T follicular helper cell (primary cell): Measurements from ENCODE around the gene USP4.

Source experiments
- DNase-seq: peaks from one replicate; pipeline ENCODE4 v3.0.0-alpha.2; 2020; ENCODE audit warnings: low read depth

The USP4 gene

DNA sequence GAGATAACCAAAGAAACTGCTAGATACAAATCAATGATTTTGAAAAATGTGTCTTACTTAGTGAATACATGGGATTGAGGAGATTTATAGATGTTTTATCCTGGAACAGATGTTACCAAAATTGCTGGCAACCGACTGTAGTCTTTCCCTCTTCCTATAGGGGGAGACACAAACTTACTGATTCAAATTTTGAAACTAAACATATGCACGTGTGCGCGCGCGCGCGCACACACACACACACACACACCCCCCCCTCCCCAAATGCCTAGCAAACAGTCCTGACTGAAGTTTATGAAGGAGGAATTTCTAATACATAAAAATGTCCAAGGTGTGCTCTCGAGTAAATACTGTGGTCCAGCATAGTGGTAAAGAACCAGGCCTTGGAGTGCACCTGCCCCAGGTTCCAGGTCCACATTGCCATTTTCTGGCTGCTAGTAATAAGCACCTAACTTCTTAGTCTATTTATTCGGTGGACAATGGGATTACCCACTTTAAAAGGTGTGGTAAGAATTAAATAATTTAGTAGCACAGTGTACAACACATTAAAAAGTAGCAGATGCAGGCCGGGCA, 44.3 kb downstream of the USP4 start:
- peak; percentile 11 for DNase-seq

GRCh38 chr3:49294343-49294742, 45.5 kb downstream of the USP4 start:
- DNase-seq, result no peak

GRCh38 chr3:49283997-49284396, 55.9 kb downstream of the USP4 start:
- DNase-seq, result no peak

DNA sequence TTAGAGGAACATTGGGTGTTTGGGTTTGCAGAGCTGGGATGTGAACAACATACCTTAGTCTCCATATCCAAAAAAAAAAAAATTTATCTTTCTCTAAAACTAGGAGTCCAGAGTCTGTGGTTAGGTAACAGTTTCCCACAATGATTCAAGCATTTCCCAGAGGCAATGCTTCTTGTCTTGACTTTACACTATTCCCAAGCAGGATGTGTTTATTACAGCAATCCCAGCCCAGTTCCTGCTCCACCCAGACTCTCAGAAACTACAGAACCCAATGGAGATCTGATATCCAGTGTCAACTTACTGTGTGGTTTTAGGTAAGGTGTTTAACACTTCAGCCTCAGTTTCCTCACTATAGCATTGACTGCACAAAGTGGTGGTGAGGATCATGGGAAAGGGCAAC, 60.5 kb downstream of the USP4 start:
- DNase-seq, result no peak

DNA sequence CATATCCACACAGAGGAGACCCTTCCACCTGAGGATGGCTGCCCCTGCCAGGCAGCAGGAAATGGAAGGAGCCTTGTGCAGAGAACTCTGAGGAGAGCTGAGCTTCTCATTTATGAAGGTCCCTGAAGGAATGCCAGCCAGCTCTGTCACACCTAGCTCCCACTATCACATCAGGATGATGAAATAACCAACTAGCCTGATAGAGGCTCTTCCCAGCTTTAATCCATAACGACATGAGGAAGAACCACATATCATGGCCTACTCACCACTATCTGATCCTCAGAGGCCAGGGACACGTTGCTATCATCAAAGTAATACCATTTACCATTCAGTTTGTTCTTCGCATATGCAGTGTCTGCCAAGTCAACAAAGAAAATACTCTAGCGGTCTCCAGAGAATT, 61.3 kb downstream of the USP4 start:
- DNase-seq, result no peak

DNA sequence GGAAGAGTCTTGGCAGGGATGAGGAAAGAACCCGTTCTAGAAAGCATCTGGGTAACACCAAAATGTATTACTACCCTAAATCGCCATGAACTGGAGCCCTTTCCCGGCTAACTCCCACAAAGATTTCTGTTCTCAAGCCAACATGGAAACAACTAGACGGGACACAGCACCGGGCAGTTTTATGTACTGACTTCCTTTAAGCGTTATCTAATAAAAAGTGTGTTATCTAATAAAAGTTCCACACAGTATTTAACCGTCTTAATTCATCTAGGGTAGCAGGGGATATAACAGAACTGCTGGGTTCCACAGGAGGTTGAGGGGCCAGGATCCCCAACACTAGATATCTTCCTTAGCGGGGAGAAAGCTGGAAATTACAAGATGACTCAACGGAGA, 62.5 kb downstream of the USP4 start:
- no peak for DNase-seq

DNA sequence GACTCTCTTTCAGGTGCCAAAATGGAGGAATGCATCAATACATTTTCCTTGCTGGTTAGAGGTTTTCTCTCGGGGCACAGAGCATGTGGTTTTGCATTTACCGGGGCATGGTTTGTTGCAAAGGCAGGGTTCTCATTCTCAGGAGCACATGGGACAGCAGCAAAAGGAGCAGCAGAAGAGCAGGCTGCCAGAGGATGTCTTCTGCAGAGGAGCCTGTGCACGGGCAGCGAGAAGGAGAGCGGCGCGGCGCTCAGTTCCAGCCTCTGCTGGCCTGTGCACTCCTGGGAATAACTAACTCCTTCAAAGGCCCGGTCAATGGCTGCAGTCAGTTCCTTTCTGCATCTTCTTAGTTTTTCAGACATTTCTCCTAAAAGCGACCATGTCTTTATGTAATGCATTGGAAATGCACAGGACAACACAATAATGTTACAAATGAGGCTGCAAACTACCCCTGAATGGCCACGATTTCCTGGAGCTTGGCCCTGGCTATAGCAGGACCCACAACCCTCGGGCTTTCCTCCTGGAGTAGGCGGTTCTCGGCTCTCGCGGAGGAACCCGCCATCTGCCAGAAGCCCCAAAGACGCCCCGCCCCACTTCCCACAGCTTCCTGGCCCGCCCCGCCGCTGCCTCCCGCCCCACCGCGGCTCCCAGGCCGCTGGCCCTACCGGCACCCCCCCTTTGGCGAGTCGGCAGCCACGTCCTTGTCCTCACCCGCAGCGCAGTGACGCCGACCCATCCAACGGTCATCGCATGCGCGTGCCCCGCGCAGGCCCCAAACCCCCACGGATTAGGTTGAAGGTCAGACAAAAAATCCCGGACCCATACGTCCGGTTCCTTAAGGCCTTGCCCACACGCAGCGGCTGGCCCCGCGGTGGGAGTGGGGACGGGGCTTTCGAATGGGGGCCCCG, 63.1 kb downstream of the USP4 start, which contains the start of gene C3orf62:
Gene C3orf62, minus strand, starts transcription at position 758 of the 908 bp plus-strand sequence. Its CDS starts 360 bp downstream, at position 398.
- peak; percentile 52 for DNase-seq

- no peak for DNase-seq
These were observed 65.9 kb downstream of the USP4 start for GRCh38 chr3:49273825-49274532.

DNA sequence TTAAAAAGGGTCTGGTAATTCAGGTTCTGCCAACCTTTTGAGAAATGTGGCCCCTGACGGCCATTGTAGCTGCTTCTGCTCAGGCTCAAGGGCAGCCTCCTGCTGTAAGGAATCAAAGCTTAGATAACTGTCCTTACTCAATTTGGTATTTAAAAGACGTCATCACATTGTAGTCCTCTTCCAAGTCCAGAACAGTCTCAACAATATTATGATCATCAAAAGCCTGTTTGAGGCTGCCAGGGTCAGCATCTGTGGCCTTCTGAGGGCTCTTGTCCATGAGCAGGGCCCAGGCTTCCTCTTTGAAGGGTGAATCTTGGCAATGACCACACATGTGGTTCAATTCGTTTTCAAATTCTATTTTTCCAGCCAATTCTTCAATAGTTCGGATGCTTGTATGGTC, 68.8 kb downstream of the USP4 start:
- no peak for DNase-seq

DNA sequence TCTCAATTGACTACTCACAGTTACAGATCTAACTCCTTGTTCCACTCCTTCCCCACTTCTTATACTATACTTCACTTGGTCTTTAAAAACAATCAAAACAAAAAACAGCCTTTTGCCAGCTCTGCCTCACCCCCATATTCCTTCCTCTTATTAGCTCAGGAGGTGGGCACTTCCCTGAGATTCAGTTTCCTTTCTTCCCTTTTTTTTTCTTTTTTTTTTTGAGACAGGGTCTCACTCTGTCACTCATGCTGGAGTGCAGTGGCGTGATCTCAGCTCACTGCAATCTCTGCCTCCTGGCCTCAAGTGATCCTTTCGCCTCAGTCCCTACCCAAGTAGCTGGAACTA, 69.7 kb downstream of the USP4 start:
- DNase-seq, result no peak

- DNase-seq, result no peak
These were observed 70.3 kb downstream of the USP4 start for GRCh38 chr3:49269443-49270155.

DNA sequence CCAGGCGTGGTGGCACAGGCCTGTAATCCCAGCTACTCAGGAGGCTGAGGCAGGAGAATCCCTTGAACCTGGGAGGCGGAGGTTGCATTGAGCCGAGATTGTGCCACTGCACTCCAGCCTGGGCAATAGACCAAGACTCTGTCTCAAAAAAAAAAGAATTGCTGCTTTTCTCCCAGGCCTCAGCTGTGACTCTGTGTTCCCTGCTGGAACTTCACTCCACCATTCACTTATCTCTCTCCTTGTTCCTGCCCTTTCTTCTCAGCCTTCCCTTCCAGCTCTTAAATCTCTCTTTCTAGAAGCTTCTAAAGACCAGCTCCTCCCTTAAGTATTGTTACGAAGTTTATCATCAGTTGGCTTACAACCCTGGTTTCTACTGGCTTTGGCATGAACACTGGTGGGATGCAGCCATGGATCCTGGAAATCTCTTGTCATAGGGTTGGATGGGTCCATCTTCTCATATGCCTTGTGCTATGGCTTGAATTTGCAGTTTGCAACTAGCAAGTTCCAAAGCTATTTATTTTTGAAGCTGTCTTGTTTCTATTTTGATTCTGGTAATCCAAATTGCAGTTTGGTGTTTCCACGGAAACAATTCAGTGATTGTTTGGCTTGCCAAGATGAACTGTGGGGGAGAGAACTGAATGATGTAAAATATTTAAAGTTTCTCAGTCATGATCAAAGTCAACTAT, 73.3 kb downstream of the USP4 start:
- no peak for DNase-seq

GRCh38 chr3:49265661-49266386, 74.0 kb downstream of the USP4 start:
- DNase-seq, result no peak

DNA sequence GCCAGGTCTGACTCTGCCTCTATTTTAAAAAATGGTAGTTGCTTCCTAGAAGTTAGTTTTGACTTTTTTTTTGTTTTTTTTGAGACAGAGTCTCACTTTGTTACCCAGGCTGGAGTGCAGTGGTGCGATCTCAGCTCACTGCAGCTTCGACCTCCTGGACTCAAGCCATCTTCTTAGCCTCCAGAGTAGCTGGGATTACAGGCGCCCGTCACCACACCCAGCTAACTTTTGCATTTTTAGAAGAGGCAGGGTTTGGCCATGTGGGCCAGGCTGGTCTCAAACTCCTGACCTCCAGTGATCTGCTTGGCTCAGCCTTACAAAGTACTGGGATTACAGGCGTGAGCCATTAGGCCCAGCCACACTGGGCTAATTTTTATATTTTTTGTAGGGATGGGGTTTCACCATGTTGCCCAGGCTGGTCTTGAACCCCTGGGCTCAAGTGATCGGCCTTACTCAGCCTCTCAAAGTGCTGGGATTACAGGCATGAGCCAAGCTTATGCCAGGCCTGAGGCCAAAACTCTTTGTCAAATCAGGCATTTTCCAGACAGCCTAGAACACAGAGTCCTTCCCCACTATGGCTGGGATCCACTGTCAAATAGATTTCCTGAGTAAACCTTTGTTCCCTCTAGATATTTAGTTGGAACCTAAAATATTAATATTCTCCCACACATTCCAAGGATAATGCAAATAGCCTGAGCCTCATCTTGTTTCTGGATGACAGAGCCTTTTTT, 76.5 kb downstream of the USP4 start:
- DNase-seq, result no peak

GRCh38 chr3:49260806-49261324, 79.0 kb downstream of the USP4 start:
- no peak for DNase-seq

DNA sequence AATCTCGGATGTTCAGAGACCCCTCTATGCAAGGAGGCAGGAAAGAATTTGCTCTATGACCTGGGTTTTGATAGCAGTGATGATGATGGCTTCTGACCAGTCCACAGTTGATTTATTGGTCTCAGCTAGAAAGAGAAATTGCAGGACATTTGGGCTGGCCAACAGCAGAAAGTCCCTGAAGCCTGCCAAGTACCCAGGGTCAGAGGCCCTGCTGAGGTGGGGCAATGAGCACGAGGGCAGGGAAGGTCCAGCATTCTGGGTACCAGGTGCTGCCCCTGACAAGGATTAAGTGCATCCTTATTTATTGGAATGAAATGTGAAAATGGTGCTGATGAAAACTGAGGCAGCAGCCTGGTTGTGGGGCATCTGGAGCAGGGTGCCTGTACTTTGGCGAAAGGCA, 82.7 kb downstream of the USP4 start:
- no peak for DNase-seq

DNA sequence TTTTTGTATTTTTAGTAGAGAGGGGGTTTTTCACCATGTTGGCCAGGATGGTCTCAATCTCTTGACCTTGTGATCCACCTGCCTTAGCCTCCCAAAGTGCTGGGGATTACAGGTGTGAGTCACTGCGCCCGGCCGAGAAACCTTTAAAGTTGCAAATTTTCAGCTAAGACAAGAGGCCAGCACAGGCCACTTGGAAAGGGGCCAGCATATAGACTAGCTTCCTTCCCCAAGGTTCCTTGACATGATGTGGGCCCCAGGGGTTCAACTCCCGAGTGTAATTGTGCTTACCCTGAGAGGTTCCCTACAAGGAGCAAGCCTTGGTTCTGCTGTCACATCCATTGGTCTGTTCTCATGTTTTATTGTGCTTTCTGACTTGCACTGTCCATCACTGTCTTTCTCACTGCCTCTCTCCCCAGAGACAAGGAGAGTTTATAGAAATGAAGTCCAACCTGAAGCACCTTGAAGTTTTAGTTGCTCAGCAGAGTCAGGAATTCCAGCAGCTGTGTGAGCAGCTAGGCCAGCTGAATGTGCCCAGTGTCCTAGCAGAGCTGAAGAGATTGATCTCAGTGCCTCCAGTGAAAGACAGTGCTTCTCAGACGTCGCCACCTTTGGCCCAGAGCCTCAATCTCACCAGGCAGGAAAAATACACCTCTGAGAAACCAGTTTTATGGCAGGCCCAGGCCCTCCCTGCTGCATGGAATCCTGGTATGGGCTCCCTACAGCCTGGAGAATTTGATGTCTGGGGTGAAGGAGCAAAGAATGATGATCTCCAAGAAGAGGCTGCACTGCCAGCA, 83.9 kb downstream of the USP4 start:
- DNase-seq, result no peak

DNA sequence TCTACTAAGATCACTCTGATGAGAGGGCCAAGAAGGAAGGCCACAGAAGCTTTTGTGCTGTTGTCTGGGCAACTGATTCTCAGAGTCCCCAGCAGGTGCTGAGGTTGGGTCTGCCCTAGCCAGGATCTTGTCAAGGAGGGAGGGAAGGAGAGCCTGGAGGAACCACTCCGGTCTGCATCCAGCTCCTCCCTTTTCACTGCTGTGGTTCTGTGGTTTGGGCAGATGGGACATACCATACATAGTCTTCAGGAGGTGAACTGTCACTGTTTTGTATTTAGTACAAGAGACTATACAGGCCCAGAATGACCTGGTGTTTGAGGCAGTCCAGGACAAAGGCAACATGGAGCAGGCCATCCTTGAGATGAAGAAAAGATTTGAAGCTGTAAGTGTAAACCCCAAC, 84.7 kb downstream of the USP4 start:
- no peak for DNase-seq

DNA sequence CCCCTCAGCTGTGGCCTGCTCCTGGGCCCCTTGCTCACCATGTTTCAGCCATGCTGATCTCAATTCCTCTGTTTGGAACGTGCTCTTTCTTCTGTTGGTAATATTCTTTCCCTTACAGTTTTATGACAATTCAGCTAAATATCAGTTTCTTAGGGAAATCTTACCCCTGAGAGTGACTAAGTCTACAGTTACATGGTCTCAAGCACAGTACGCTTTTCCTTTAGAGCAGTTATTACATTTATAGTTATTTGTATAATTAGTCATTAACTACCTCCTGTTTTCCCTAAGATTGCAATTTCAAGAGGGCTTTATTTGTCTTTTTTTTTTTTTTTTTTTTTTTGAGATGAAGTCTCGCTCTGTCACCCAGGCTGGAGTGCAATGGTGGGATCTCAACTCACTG, 86.3 kb downstream of the USP4 start:
- DNase-seq, result no peak
